CD1c-positive myeloid dendritic cell (primary cell): ENCODE data around the gene TIMP2.

Experiments
- DNase-seq: peaks from one replicate; pipeline ENCODE4 v3.0.0-alpha.2; 2016; ENCODE audit errors: extremely low spot score

The TIMP2 gene

DNA sequence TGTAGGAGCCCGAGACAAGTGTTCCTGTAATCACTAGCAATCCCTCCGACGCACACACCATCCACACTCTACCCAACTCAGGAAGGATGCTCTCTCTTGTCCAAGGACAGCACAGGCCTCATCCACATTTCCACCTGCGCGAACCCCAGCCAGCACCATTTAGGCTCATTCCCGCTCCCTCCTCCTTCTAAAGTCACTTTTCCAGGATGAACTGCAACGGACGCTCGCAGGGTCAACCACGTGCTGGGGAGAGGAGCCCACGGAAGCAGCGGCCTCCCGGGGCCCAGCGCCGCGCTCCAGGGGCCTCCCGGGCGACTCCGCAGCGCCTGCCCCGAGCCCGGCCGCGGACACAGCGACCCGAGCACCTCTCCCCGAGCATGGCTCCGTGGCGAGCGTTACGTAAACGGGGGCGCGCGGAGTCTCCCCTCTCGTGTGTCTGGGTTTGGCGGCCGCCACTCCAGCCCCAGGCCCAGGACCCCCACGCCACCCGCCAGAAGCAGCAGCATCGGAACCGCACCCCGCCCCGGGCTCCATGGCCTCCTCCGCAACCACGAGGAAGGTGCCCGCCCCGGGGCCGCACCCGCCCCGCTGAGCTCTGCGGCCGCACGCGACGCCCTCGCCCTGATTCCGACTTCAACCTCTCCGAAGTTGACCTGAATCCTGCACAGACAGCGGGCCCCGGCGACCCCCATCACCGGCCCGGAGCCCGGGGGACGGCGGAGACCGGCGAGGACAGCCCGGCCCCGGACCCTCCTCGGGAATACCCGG, 85.2 kb downstream of the TIMP2 start:
- peak; percentile 82 for DNase-seq

DNA sequence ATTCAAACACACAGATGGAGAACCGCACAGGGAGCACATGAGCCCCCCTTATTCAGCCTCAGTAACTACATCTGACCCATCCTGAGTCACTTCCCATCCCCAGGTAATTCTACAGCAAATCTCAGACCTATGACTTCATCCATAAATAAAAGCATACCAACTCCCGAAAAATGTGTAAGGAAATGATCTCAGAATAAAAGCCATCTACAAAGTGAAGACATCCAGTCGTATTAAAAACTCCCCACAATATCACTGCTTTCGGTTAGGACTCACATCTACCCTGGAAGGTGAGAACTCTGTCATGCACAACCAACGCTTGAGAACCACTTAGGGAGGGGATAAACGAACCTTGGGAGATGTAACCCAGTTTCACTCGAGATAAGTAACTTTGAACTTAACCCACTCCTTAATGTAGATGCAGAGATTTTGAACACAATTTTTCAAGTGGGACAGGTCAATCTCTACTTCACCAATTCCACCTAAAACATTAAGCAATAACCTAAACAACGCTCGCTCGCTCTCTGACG, 85.9 kb downstream of the TIMP2 start:
- peak; percentile 67 for DNase-seq

DNA sequence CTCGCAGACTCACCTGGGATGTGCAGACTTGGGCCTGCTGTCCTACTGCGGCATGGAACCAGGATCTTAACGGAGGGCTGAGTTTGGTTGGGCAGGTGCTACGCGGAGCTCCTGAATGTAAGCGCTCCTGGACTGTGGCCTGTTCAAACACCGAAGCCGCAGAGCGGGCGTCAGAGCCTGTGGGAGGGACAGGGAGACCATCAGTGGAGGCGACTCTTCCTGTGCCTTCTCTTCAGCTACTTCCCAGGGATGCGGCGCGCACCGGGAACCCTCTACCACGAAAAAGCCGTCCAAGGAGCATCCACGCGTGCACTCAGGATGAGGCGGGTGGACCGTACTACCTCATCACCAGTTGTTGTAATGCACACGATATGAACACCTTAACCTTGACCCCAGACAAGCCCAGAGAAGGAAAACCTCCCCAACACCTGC, 86.6 kb downstream of the TIMP2 start:
- DNase-seq: no peak

DNA sequence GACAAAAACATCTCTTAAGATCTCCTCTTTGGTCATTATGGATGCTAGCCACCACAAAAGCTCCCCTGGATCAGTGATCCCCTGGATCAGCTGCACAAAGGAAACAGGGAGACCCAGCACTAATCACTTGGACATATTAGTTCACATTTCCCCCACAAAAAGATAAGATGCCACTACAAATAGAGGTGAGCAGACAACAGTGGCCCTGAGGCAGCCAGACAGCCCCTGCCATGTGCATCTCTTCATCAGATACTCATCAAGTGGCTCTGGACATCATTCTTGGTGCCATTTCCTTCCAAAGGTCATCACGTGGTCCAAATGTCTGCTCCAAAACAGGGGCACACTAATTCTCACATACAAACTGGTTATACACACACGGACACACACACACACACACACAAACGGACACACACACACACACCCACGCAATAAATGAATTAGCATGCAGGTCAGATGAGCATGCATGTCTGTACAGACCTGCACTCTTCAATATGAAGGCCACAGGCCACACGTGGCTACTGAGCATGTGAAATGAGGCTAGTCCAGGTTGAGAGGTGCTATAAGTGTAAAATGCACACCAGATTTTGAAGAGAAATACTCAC, 88.7 kb downstream of the TIMP2 start:
- DNase-seq: no peak

DNA sequence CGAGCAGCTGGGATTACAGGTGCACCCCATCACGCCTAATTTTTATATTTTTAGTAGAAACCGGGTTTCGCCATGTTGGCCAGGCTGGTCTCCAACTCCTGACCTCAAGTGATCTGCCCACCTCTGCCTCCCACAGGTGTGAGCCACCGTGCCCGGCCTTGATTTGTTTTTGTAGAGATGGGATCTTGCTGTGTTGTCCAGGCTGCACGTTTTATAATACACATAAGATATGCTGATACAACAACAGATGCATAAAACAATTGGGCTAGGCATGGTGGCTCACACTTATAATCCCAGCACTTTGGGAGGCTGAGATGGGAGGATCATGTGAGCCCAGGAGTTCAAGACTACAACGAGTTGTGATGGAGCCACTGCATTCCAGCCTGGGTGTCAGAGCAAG, 90.6 kb downstream of the TIMP2 start:
- no peak for DNase-seq

DNA sequence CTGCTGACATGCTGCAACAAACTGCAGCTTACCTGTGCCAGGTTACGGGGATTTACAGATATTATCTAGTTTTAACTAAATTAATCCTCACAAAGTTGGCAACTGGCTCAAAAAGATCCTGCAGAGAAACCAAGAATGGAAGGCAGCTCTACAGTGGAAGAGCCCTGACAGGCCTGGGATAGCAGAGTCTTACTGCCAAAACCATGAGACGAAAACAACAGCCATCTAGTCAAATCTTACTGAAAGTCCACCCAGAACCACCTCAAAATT, 92.7 kb downstream of the TIMP2 start:
- no peak for DNase-seq

DNA sequence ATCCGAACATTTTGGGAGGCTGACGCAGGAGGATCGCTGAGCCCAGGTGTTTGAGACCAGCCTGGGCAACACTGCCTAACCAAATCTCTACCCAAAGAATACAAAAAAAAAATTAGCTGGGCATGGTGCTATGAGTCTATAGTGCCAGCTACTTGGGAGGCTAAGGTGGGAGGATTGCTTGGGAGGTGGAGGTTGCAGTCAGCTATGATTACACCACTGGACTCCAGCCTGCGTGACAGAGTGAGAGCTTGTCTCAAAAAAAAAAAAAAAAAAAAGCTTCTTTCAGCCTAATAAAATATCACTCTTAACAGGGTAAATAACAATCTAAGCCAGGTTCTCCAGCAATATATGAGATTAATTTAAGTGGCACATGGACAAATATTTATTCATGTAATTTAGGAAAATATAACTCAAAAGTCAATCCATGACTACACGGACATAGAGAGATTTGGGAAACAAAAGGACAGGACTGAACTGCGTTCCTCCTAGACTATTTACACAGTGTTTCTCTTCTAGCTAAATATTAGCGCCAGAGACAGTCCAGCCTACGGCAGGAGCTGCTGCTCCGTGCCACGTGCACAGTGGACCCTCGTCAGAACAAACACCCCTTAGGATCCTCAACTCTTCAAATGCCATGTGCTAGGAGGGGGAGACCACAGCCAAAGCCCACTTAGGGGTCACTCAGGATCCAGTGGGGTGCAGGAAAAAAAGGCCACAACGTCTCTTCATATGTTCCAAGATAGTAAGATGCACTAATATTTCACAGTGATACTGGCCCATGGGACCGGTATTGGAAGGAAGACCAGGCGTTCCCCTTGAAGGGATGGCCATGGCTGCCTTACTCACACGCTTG, 93.3 kb downstream of the TIMP2 start:
- no peak for DNase-seq

DNA sequence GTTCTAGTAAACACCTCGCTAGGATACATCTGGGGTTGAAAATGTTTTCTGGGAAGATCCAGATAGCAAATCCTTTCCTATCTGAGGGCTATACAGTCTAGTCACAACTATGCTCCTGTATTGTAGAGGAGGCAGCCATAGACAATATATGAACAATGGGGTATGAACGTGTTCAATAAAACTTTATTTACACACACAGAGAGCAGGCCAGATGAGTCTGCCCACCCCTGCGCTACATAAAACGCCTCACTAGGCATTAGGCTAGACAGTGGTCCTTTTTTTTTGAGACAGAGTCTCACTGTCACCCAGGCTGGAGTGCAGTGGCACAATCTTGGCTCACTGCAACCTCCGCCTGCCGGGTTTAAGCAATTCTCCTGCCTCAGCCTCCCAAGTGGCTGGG, 95.7 kb downstream of the TIMP2 start:
- no peak for DNase-seq

DNA sequence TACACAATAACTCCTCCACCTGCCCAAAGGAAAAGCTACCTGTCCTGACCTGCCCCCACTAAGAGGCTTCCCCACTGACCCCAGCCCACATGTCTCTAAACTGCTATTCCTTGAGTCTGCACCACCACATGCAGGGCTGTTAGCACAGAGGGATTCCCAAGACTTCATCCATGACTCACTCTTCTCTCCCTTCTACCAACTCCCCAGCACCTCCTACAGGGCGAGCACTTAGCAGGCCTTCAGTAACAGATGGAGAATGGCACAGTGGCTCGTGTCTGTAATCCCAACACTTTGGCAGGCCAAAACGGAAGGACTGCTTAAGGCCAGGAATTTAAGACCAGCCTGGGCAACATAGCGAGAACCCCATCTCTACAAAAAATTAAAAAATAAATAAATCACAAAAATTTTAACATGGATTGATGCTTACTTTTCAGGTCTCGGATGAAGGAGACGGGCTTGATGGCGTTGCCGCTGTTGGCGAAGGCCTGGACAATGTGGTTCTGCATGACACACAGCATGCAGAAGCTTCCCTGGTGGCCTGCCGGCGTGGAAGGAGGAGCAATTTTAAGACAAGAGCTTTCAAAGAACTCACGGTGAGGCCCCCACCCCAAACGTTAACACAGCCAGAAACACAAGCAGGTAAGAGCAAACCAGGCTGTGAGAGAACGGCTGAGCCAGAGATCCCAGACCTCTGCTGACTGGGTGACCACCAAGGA, 96.6 kb downstream of the TIMP2 start:
- DNase-seq: no peak

DNA sequence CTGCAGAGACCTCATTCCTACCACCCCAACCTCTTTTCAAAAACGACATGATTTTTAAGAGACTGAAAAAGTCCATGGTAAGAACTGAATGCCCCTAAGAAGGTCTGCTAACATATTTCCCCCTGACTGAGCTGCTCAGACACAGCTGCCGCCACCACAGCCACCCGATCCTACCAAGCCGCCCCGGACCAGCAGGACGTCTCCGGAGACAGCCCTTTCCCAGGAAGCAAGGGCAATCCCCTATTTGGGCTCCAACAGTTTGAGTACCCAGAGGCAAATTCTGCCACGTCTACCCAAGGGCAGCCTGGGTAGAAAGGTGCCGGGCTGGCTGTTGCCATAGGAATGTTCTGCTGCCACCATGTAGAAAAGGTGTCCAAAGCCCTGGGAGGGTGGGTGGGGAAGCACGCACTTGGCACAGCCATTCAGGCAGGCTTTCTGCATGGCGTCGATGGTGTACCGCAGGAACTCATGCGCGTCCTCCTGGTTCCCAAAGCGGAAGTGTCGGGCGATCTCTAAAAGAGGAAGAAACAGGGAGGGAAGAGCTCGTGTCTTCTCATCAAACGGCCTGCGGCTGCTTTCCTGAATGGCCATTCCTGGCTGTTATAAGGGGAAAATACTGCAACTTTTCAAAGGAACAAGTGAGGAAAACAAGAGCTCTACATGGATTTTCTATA, 98.2 kb downstream of the TIMP2 start:
- DNase-seq: peak; percentile 84

DNA sequence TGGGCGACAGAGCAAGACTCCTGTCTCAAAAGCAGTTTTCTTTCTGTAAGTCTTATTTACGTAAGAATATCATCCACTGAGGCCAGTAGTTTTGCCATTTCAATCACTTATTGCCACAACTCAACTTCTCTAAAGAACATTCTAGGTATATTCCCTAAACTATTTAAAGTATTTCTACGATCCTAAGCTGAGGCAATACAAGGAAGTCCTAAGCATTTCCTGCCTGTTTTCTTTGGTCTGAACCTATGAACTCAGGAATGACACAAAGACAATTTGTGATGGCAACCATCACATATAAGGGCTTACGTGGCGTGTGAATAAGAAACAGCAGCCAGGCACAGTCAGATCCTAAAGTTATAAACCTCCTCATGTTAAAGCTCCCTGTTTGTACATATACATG, 98.8 kb downstream of the TIMP2 start:
- peak; percentile 58 for DNase-seq

DNA sequence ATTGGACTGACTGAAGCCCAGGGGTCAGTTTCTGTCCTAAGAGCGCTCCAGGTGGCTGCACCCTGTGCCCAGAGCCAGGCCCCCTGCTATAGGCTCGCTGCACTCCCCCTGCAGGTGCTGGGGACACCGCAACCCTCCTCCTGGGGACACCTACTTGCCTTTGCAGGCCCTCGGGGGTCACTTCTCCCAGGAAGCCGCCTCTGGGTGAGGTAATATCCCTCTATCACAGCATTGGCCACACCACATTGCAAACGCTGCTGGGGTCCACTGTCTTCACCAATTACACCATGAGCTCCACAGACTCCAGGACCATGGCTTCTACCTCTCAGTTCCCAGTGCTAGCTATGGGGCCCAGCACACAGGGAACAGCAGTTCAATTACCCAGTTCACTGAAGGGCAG, 99.5 kb downstream of the TIMP2 start:
- no peak for DNase-seq

DNA sequence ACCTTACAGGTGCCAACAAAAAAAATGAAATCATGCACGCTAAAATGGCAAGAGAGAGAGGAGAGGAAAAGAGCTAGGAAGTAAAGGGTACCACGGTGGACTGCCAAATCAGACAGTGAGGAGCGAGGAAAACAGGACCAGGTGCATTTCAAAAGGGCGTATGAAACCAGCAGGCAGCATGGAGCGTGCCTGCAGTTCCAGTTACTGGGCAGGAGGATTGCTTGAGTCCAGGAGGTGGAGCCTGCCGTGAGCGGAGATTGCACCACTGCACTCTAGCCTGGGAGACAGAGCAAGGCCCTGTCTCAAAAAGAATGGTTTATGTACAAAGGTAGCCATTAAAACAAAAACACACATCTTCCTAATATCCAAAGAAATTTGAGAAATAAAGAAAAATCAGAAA, 100.9 kb downstream of the TIMP2 start:
- no peak for DNase-seq

DNA sequence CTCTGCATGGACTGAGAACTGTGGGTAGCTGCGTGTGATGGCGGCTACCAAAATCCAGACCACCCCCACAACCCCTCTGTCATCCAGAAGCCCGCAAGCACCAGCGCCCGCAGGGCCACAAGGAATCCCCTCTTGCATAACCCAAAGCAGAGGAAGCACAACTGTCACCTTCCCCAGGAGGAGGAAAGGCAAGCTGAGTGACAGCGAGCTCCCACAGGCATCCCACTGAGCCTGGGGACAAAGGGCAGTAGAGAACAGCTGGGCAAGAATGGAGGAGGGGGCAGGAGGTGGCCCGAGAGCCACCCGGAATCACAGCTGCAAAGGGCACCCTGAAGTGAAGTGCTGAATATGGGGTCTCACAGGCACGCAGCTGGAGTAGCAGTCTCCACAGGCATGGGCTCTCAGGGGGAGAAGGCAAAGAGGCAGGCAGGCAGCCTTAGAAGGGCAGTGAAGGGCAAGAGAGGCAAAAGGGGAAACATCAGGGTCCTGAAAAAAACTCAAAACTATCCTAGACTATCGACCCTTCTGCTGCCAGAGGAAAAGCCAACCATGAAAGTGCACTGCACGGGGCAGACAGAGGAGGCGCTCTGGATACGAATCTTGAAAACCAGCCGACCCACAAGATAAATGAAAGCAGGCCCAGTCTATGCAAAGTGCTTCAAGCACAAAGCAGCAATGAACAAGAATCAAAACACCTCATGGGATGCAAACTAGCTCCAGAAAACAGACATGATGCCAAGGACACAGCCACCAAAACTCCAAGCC, 101.7 kb downstream of the TIMP2 start:
- DNase-seq: no peak

DNA sequence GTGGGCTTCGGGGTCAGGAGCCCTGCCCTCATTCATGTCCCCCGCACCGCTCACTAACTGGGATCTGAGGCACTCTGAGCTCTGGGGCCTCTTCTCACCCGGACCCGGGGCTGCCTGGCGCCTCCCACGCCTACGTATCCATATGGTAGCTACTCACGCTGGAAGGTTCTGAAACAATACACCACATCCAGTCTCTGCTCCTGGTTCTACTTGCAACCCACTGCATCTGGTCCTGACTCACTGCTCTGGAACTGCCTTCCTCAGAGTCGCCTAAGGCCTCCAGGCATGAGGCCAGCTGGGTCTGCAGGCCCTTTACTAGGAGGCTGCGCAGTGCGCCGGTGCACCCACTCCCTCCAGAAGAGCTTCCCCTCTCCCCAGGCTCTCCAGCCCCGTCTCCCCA, 102.6 kb downstream of the TIMP2 start:
- DNase-seq: no peak

DNA sequence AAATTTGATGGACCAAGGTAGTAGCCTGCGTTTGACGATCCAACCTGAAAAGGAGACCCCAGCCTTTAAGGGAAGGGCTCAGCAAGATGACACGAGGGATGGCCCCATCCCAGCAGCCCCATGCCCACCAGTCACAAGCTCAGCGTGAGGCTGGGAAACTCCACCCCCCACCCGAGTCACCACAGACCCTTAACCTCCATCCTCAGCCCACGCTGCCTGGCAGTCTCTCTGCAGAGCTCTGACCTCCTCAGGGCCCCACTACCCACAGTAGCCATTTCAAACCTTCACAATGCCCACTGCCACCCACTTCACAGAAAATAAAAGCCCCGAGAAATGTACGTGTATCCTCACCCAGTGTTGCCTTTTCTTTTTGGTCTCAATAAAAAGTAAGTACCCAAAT, 103.2 kb downstream of the TIMP2 start:
- no peak for DNase-seq

DNA sequence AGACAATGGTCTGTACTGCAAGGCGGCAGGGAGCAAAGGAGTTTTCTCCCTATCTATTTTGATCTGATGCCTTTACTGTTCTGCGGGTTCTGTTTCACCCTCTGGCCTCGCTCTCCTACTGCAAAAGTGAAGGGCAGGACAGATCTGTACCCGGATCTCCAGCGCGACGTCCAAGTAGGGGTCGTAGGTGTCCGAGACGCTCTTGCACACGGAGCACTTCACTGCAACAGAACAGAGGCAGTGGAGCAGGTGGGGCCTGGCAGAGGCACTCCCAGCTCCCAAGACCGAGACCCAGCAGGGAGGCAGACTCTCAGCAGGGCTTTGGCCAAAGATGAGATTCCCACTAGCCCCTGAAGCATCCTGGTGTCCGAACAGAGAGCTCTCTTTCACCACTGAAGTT, 104.3 kb downstream of the TIMP2 start:
- no peak for DNase-seq

DNA sequence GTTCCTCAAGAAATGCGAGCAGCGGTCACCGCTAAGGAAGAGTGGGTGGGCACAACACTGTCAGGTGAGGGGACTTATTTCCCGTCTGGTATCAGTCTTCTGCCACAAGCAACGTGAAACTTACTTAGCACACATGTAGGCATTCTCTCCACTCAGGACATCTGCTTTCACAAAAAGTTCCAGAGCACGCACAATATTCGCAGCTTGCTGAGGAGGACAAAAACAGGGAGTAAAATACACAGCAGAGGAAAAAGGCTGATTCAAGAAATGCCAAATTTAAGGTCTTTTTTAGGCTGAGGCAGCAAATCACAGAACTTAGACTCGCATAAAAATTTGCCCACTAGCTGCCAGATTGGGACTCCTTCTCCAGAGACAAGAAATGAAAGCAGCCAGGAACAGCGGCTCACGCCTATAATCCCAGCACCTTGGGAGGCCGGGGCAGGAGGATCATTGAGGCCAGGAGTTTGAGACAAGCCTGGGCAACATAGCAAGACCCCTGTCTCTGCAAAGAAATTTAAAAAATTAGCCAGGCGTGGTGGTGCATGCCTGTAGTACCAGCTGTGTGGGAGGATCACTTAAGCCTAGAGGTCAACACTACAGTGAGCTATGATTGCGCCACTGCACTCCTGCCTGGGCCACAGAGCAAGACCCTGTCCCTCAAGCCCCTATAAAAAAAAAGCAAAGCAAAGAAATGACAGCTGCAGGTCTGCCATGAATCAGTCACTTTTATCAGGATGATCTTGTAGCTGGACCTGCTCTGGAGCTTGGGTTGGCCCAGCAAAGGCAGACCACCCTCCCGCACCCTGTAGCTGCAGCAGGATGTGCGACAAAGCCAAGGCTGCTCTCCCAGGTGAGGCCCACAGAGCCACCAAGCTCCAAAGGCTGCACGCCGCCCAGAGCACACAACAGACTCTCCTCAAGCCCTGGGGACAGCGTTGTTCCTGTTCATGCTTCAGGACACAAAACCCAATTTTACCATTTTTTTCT, 105.1 kb downstream of the TIMP2 start:
- no peak for DNase-seq

DNA sequence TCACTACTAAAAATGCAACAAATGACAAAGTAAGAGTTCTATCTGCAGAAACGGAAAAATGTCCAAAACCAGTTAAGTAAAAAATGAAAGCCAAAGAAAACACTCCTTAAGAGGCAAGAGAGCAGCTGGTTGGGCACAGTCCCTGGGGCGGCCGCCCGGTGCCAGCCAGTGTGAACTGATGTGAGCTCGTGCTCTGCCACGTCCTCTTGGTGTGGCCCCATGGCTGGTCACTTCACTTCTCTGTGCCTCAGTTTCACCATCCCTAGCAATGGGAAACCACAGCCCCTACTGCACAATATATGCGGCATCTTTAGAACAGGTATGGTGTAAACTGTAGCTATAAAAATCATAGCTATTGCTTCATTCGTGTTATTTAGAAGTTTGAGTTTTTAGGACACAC, 105.8 kb downstream of the TIMP2 start:
- DNase-seq: no peak

DNA sequence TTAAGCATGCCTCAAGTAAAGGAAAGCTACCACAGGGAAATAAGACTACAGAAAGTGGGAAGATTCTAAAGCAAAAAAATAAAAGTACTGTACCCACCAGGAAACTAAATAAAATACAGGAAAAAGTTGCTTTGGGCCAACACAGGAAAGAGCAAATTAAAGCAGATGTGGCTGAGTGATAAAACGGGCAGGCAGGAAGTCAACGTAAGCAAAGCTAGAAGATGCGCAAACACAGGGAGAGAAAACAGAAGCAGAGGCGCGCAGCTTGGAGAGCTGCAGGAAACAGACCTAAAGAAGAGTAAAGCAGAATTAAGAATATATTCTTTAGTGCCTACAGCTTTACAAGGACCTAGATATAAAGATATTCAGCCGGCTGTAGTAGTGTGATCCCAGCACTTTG, 106.3 kb downstream of the TIMP2 start:
- peak; percentile 22 for DNase-seq
